ENCODE data around the gene TGM5.
"Not testable (repeated sequence)": the region's sequence is repeated elsewhere in the genome, so short reads cannot be mapped to it uniquely, and the experiment has no call there.

The TGM5 gene

GRCh38 chr15:43218908-43219706, 47.6 kb downstream of the TGM5 start:
- FAIRE-seq: no peak
- DNase-seq (ENCODE audit: low spot score): no peak

GRCh38 chr15:43215961-43216360, 50.8 kb downstream of the TGM5 start:
- FAIRE-seq: no peak
- no peak for DNase-seq (ENCODE audit: low spot score)

DNA sequence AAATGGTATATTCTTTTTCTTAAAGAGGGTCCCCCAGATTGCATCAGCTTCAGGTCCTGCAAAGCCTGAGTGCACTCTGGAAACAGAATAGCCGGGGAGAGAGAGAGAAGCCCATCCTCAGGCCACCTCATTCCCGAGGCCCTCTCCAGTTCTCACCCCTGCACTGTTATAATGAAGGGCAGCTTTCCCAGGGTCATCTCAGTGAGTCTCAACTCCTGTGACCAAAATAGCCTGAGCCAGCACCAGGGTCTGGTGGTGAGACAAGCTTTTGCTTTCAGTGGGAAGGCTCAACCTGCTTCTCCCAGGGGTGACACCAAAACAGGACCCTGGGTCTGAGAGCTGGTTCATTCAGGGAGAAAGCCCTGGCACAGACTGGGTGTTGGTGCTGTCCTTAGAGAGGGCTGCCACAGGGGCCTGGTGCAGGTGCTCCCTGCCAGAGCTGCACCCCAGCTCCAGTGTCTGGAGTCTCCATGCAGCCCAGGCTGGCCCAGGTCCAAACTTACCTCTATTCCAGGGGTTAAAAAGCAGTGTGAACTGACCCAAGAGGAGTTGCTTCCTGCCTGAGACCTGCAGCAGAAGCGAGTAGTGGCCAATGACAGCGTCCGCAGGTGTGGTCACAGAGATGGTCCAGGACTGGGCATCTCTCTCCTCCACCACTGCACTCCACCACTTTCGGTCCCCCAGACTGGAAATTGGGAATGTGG, 52.0 kb downstream of the TGM5 start:
- no peak for DNase-seq (ENCODE audit: low spot score)
- FAIRE-seq: no peak

DNA sequence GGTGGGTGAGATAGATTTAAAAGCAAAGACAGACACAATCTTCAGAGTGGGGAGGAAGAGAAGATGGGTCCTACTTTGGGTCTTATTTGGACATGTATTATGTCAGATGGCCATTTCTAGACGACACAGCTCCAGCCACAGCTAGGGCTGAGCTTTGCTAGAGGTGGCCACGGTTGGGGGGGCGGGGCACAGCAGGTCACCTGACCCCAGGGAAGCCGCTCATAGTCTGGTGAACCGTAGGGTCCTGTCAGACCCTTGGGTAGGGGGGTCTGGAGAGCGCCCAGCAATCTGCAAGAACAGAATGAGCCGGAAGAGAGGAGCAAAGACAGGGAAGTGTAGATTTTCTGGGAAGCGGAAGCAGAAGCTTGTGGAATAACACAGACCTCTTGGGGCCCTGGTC, 52.6 kb downstream of the TGM5 start:
- FAIRE-seq: no peak

GRCh38 chr15:43213466-43213865, 53.3 kb downstream of the TGM5 start:
- no peak for DNase-seq (ENCODE audit: low spot score)
- FAIRE-seq: no peak

More for the DNA sequence above, 52.6 kb downstream of the TGM5 start:
- no peak for DNase-seq (ENCODE audit: low spot score)

- DNase-seq (ENCODE audit: low spot score): no peak
- no peak for FAIRE-seq
These were observed 53.8 kb downstream of the TGM5 start for GRCh38 chr15:43212951-43213350.

GRCh38 chr15:43212299-43212698, 54.4 kb downstream of the TGM5 start:
- FAIRE-seq (no peak), DNase-seq (ENCODE audit: low spot score) (no peak)

- FAIRE-seq: no peak
- DNase-seq (ENCODE audit: low spot score): no peak
These were observed 55.4 kb downstream of the TGM5 start for GRCh38 chr15:43211224-43211735.

DNA sequence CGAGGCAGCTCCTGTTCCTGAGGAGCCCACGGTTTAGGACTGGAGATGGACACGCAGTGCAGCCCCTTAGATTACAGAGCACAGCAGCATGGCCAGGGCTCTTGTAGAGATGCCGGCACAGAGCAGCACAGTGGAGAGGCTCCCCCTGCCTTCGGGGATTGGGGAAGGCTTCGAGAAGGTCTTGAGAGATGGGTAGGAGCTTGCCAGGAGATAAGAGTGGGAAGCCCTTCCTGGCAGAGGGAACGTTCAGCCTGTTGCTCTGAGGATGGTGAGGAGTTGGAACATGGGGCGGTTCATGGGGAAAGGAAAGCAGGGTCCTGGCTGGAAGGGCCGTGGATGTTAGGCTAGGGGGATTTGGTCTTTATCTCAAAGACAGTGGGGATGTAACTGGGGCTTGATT, 55.9 kb downstream of the TGM5 start:
- FAIRE-seq (no peak), DNase-seq (ENCODE audit: low spot score) (no peak)

DNA sequence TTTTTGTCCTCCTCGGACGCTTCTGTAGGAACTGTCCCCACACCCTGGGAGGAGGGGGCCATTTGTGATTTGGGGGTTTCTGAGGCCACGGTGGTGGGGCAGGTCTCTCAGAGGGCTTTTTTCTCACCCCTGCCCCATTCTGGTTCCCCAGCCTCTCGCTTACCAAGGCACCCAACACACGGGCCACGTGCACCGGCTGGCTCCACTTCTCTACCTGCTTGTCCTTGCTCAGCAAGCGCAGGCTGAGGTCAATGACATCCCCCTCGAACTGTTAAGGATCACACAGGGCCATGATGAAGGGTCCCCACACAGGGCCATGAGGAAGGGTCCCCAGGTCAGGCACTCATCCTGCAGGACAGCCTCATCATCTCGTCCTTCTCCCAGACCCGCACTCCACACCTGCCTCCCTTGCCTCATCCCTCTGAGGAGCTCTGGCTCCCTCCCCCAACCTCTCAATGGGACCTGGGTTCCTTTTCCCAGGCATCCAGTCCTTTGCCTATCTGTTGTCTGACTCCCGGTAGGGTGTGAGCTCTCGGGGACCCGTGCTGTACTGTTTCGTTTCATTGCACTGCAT, 56.5 kb downstream of the TGM5 start:
- FAIRE-seq (no peak), DNase-seq (ENCODE audit: low spot score) (no peak)

DNA sequence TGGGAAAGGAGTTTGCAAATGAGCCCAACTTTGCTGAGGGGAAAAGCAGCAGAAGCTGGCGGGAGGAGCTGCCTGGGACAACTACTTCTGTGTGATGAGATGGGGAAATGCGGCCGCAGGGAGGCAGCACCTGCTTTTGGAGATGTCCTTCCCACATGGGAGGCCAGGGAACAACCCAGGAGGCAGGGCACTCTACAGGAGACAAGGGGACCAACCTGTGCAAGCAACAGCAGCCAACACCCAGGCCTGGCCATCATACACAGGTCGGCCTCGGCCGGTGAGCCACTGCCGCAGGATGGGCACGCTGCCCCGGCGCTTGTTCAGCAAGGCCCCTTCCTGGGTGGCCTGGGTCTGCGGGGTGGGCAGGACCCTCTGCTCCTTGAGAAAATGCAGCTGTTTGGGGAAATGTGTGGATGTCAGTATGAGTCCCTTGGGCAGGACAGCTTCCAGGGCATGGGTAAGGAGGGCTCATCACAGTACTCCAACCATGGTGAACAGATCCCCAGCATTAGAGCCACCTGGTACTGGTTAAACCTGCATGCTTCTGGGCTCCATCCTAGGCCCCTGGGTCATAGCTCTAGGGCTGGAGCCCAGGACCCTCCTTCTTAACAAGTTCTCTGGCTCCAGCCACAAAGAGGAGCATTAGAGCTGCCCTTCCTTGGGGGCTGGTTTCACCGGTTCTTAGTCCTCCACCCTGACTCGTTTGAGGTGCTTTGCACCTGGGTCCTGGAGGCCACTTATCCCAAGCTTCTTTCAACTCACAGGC, 57.5 kb downstream of the TGM5 start:
- DNase-seq (ENCODE audit: low spot score) (no peak), FAIRE-seq (no peak)

- DNase-seq (ENCODE audit: low spot score): no peak
- no peak for FAIRE-seq
These were observed 58.4 kb downstream of the TGM5 start for GRCh38 chr15:43208052-43209002.

DNA sequence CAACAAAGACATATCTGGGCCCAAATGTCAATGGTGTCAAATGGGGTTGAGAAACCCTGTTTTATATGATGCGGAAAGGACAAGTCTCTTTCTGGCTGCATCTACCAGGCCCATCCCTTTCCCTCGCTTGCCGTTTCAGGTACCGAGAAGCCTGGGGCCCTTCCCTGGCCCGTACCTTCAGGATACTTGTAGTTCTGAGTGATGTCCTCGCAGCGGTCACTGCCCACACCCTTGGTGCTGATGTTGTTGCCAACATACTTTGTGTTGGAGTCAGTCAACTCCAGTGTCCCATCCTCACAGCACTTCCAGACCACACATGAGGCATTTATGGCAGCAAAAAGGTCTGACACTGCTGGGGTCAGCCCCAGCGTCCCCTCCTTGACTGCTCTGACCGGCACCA, 59.7 kb downstream of the TGM5 start:
- FAIRE-seq: no peak

GRCh38 chr15:43206054-43206453, 60.7 kb downstream of the TGM5 start:
- FAIRE-seq: no peak
- no peak for DNase-seq (ENCODE audit: low spot score)

More for the DNA sequence above, 59.7 kb downstream of the TGM5 start:
- no peak for DNase-seq (ENCODE audit: low spot score)

DNA sequence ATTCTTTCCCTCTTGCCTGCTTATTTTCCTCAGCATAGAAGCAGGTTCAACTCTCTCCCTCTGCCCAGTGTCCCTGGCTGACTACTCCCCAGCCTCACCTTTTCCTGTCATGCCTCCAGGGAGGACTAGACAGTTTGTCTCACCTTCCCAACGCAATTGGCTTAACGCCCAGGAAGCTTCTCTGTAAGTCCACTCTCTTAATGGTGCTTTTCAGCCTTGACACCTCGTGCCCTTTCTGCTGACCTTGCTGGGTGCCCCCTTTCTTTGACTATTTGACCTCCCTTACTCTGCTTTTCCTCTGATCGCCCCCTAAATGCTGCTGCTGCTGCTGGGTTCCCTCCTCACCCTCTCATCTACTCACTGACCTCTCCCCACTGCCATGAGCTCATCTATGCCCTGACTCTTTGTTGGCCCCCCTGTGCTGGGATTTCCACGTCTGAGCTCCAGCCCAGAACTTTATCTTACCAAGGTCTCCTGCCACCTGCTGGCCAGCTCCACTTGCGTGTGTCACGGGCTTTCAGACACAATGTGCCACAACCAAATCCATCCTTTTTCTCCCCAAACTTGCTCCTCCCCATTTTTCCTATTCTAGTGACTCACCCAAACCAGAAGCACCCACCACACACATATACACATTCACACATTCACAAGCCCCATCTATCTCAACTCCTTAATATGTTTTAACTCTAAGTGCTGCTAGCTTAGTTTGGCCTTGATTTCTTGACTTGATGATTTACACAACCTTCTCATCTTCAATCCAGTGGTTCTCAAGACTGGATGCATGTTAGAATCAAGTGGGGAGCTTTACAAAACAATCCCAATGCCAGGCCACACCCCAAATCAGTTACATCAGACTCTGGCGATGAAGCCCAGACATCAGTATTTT, 62.5 kb downstream of the TGM5 start:
- no peak for FAIRE-seq
- peak; percentile 68 for DNase-seq (ENCODE audit: low spot score)

GRCh38 chr15:43199945-43200488, 66.7 kb downstream of the TGM5 start:
- FAIRE-seq (no peak), DNase-seq (ENCODE audit: low spot score) (no peak)

DNA sequence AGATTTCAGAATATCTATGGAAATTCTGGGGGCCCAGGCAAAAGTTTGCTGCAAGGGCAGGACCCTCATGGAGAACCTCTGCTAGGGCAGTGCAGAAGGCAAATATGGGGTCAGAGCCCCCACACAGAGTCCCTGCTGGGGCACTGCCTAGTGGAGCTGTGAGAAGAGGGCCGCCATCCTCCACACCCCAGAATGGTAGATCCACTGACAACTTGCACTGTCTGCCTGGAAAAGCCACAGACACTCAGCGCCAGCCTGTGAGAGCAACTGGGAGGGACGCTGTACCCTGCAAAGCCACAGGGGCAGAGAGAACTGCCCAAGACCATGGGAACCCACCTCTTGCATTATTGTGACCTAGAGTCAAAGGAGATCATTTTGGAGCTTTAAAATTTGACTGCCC, 67.7 kb downstream of the TGM5 start:
- no peak for DNase-seq (ENCODE audit: low spot score)
- no peak for FAIRE-seq

DNA sequence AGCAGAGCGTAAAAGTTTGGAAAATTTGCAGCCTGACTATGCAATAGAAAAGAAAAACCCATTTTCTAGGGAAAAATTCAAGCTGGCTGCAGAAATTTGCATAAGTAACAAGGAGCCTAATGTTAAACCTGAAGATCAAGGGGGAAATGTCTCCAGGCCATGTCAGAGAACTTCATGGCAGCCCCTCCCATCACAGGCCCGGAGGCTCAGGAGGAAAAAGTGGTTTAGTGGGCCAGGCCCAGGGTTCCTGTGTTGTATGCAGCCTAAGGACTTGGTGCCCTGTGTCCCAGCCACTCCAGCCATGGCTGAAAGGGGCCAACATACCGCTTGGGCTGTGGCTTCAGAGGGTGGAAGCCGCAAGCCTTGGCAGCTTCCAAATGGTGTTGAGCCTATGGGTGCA, 68.2 kb downstream of the TGM5 start:
- not testable (repeated sequence) for FAIRE-seq; DNase-seq (ENCODE audit: low spot score)

DNA sequence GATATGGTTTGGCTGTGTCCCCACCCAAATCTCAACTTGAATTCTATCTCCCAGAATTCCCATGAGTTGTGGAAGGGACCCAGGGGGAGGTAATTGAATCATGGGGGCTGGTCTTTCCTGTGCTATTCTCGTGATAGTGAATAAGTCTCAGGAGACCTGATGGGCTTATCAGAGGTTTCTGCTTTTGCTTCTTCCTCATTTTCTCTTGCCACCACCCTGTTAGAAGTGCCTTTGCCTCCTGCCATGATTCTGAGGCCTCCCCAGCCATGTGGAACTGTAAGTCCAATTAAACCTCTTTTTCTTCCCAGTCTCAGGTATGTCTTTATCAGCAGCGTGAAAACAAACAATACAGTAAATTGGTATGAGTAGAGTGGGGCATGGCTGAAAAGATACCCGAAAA, 69.0 kb downstream of the TGM5 start:
- not testable (repeated sequence) for FAIRE-seq

More for the DNA sequence above, 69.0 kb downstream of the TGM5 start:
- DNase-seq (ENCODE audit: low spot score): not testable (repeated sequence)

All from urothelium cell line (cell line).